ENCODE data around the gene ARPC2.
A peak's percentile ranks its signal among the peaks of the same experiment; 100 is the strongest.
"Not testable (repeated sequence)": the region's sequence is repeated elsewhere in the genome, so short reads cannot be mapped to it uniquely, and the experiment has no call there.

ARPC2 gene

DNA sequence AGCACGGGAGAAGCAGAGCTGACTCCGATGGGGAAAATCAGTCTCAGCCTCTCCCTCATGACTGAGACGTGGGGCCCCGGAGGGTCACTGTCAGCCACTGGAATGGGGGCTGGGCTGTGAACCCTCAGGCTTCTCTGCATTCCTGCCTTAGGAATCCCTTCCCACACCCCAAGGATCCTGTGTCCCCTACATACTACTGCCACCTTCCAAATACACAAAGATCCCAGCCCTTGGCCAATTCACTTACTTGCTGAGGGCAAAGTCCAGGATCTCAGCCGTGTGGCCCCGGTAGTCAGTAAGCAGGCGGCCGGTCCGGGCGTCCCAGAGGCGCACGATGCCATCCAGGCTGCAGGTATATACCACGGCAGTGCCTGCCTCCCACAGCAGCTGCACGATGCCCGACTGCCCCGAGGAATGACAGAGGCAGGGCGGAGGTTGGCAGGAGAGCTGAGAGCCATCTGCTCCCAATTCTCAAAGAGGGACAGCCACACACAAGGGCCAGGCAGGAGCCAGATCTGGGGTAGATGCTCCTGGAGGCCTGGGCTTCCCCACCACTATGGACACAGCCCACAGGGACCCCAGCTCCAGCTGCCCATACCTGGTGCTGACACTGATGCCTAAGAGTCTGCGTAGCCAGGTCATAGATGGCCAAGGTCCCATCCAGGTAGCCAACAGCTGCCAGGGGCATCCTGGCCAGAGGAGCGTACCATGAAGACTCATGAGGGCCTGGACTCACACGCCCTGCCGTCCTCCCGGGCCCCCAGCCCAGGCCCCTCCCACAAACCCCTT is 48.0 kb downstream of the ARPC2 start:
- no peak for DNase-seq (ENCODE audit: low read depth, low spot score)

DNA sequence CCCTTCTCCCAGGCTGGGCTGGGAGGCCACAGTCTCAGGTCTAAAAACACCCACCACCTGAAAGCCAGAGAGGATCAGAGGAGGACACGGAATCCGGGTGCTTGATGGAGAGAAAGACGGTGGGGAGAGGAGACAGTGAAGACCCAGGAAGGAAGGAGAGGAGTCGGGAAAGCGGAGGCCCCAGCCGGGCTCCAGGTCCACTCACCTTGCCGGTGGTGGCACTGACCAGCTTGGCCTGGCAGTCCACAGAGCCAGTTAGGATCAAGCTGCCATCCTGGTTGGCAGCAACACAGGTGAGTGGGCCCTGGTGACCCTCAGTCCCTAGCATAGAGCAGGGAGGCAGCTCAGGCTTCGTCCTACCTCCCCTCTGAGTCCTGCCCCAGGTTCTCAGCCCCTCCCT is 48.6 kb downstream of the ARPC2 start:
- no peak for DNase-seq (ENCODE audit: low read depth, low spot score)
- no peak overlapping the region for H3K4me3 ChIP-seq (ENCODE audit: low read length)

More for the DNA sequence above, 48.0 kb downstream of the ARPC2 start:
- H3K4me3 ChIP-seq (ENCODE audit: low read length) = no peak overlapping the region

DNA sequence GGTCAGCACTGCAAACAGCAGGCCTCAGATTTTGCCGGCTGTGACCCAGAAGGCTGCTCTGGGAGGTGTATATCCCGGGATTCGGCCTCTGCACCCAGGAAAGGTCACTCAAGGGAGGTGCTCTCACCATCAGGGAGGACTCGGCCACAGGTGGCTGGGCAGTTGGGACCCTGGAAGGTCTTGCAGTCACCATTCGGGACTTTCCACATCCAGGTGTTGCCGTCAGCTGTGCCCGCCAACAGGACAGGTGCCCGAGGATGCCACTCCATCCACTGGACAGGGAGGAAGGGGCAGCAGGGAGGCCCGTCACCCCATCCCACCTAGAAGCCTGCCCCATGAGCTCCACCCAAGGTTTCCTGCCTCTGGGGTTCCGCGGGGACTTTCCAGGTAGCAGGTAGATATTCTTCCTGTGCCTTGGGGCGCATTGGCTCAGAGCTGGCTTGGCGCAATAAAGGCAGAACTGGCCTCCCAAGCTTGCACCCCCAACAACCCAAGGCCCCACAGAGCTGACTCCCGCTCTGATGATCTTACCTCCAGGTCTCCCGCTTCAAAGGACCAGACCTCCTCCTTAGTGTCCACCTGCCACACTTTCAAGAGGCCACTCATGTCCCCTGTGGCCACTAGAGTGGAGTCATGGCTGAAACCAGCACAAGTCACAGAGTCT is 49.5 kb downstream of the ARPC2 start:
- no peak for DNase-seq (ENCODE audit: low read depth, low spot score)

GRCh38 chr2:218267259-218267658 is 50.3 kb downstream of the ARPC2 start:
- DNase-seq (ENCODE audit: low read depth, low spot score) = no peak

More for the DNA sequence above, 49.5 kb downstream of the ARPC2 start:
- H3K4me3 ChIP-seq (ENCODE audit: low read length) = no peak overlapping the region

GRCh38 chr2:218269900-218270720 is 53.1 kb downstream of the ARPC2 start, which contains the start of the genes AAMP and PNKD:
Gene AAMP, minus strand, starts transcription at chr2:218270137. Its CDS starts 51 bp downstream, at chr2:218270086.
Gene PNKD, plus strand, starts transcription at chr2:218270519. Its CDS starts 17 bp downstream, at chr2:218270536.
- DNase-seq (ENCODE audit: low read depth, low spot score) = peak; percentile 98
- peak within 1 kb of the TSS; percentile 98 for H3K4me3 ChIP-seq (ENCODE audit: low read length)

More at GRCh38 chr2:218267259-218267658, 50.3 kb downstream of the ARPC2 start:
- H3K4me3 ChIP-seq (ENCODE audit: low read length) = no peak overlapping the region

- peak overlapping the region; percentile 95 for H3K4me3 ChIP-seq (ENCODE audit: low read length)
- no peak for DNase-seq (ENCODE audit: low read depth, low spot score)
These were observed 53.9 kb downstream of the ARPC2 start for GRCh38 chr2:218270721-218271486.

- DNase-seq (ENCODE audit: low read depth, low spot score) = no peak
- H3K4me3 ChIP-seq (ENCODE audit: low read length) = peak overlapping the region; percentile 95
These were observed 54.5 kb downstream of the ARPC2 start for GRCh38 chr2:218271487-218271797.

GRCh38 chr2:218271865-218272530 is 55.0 kb downstream of the ARPC2 start:
- no peak overlapping the region for H3K4me3 ChIP-seq (ENCODE audit: low read length)

GRCh38 chr2:218272531-218273212 is 55.7 kb downstream of the ARPC2 start:
- H3K4me3 ChIP-seq (ENCODE audit: low read length) = no peak overlapping the region
- DNase-seq (ENCODE audit: low read depth, low spot score) = peak; percentile 63

More at GRCh38 chr2:218271865-218272530, 55.0 kb downstream of the ARPC2 start:
- no peak for DNase-seq (ENCODE audit: low read depth, low spot score)

GRCh38 chr2:218273214-218273907 is 56.4 kb downstream of the ARPC2 start:
- not testable (repeated sequence) for H3K4me3 ChIP-seq (ENCODE audit: low read length); DNase-seq (ENCODE audit: low read depth, low spot score)

- DNase-seq (ENCODE audit: low read depth, low spot score) = no peak
- H3K4me3 ChIP-seq (ENCODE audit: low read length) = no peak overlapping the region
These were observed 56.9 kb downstream of the ARPC2 start for GRCh38 chr2:218273908-218274249.

GRCh38 chr2:218274586-218274985 is 57.6 kb downstream of the ARPC2 start:
- DNase-seq (ENCODE audit: low read depth, low spot score) = no peak
- H3K4me3 ChIP-seq (ENCODE audit: low read length) = no peak overlapping the region

- no peak for DNase-seq (ENCODE audit: low read depth, low spot score)
These were observed 58.5 kb downstream of the ARPC2 start for GRCh38 chr2:218275371-218276072.

GRCh38 chr2:218276986-218277755 is 60.2 kb downstream of the ARPC2 start:
- H3K4me3 ChIP-seq (ENCODE audit: low read length) = no peak overlapping the region
- DNase-seq (ENCODE audit: low read depth, low spot score) = no peak

More at GRCh38 chr2:218275371-218276072, 58.5 kb downstream of the ARPC2 start:
- H3K4me3 ChIP-seq (ENCODE audit: low read length) = no peak overlapping the region

DNA sequence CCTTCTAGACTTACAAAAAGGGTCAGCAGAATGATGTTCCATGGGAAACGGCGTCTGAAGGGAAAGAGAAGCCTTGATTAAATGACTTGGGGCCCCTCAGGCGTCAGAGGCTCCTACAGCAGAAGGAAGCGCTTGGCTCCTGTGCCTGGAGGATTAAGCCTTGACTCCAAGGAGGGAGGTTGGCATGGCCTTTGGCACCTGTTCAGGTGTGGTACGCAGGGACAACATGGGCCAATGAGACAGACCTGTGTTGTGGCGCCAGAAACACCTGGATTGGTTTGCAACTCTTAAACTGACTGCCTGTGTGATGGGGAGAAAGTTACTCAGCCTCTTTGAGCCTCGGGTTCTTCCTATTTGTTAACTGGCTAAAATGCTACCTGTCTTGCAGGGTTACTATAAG is 60.9 kb downstream of the ARPC2 start:
- no peak for DNase-seq (ENCODE audit: low read depth, low spot score)
- no peak overlapping the region for H3K4me3 ChIP-seq (ENCODE audit: low read length)
